Kidney (tissue), 14 donors: ENCODE results near the gene NLRX1. TPM values are rescaled to one million over a fixed set of nuclear protein-coding genes. Genes with fewer than 3 reads are reported as not detected.
"Not testable (repeated sequence)": the region's sequence is repeated elsewhere in the genome, so short reads cannot be mapped to it uniquely, and the experiment has no call there.

Source experiments
- DNase-seq, 5 donors: peaks; one replicate each; pipeline ENCODE4 v3.0.0-alpha.2; 2013 to 2020
- FAIRE-seq: peaks from 2 replicates; lab custom pipeline; 2012; peaks lifted over from hg19 to GRCh38; lab: Jason Lieb, UNC
- H3K27ac ChIP-seq, 2 donors: one replicate each; pipeline ENCODE4 v1.7.0; 2013; ENCODE audit warnings: low read depth in 2 of 2, low read length in 2 of 2, inconsistent platforms in 1 of 2
- H3K27me3 ChIP-seq: one replicate; pipeline ENCODE4 v1.7.1; 2013; ENCODE audit warnings: low read length, inconsistent platforms; ENCODE audit not compliant: control insufficient read depth, insufficient read depth
- H3K36me3 ChIP-seq, 3 donors: one replicate each; pipeline versions ENCODE4 v1.7.0 to v1.7.1; 2013; ENCODE audit warnings: low read length in 3 of 3, control low read depth in 1 of 3, inconsistent platforms in 1 of 3; ENCODE audit not compliant: insufficient read depth in 3 of 3, control insufficient read depth in 2 of 3
- H3K4me1 ChIP-seq, 3 donors: one replicate each; pipeline versions ENCODE4 v1.7.0 to v1.7.1; 2013; ENCODE audit warnings: low read length in 3 of 3, inconsistent platforms in 1 of 3, low read depth in 1 of 3; ENCODE audit not compliant: control insufficient read depth in 2 of 3, insufficient read depth in 2 of 3
- H3K4me3 ChIP-seq, 3 donors: one replicate each; pipeline versions ENCODE4 v1.7.0 to v1.8.1; 2013; ENCODE audit warnings: low read length in 3 of 3, control low read depth in 1 of 3, inconsistent platforms in 1 of 3
- H3K9ac ChIP-seq, 3 donors: one replicate each; pipeline versions ENCODE4 v1.7.0 to v1.7.1; 2013; ENCODE audit warnings: low read length in 3 of 3, control low read depth in 1 of 3, inconsistent platforms in 1 of 3
- H3K9me3 ChIP-seq, 3 donors: one replicate each; pipeline versions ENCODE4 v1.7.0 to v1.7.1; 2013; ENCODE audit warnings: low read length in 3 of 3, control low read depth in 1 of 3, inconsistent platforms in 1 of 3; ENCODE audit not compliant: control insufficient read depth in 2 of 3, insufficient read depth in 1 of 3
- CTCF ChIP-seq: IDR thresholded peaks from 3 replicates; pipeline ENCODE4 v1.5.1; 2012; ENCODE audit warnings: mild to moderate bottlenecking, moderate library complexity, borderline replicate concordance; ENCODE audit not compliant: insufficient read depth; ENCODE audit errors: extremely low read depth
- intact Hi-C: fragments of 100-400 bp; cut with DNase I; formaldehyde crosslinking; loops from one replicate; pipeline ENCODE4 v1.11.1; 2022
- polyA plus RNA-seq: library from polyadenylated mRNA; stranded (reverse); fragments of 350-450 nt; fragmentation: Illumina TruSeq; extraction: RNeasy Lipid Tissue Mini Kit (QIAGEN cat#74804); gene quantifications from one replicate; pipeline ENCODE4 v1.2.3, GENCODE V29; 2014; ENCODE audit warnings: low read depth, low replicate concordance; ENCODE audit not compliant: insufficient read depth
- total RNA-seq: library from RNA; stranded (reverse); fragmentation: NEBNext Ultra II Directional; extraction: Animal tissue kit (Norgen Biotek cat#: 25700); gene quantifications from one replicate; pipeline ENCODE4 v1.2.1, GENCODE V29; 2021
- donor health status: control.
- donor health status: control.
- donor health status: control.
- donor health status: control.
- donor health status: control.
- donor health status: DM: yes; HTN: yes; CAD: no.
- donor health status: Normal renal cell carcinoma (clear cell type).

Gene NLRX1
- total and polyA plus RNA-seq, 2 donors from 2014 or later = 11.9 to 21.2 TPM

GRCh38 chr11:119222308-119222707, 53.8 kb downstream of the NLRX1 start:
- no peaks in the 10 kb centered on the region for H3K27me3 ChIP-seq
- TF ChIP-seq CTCF = no peak
- no peak overlapping the region for H3K9ac ChIP-seq
- H3K4me3 ChIP-seq = no peak overlapping the region
- H3K9me3 ChIP-seq = no peaks in the 10 kb centered on the region
- H3K36me3 ChIP-seq = no peaks in the 10 kb centered on the region
- intact Hi-C loops = no loop called here
- DNase-seq (peak in 2 of 5 donors; percentile 31 to 60), FAIRE-seq (no peak)
- H3K4me1 ChIP-seq = peaks cover 0 to 5% (median 0%) of the 10 kb centered on the region in 3 donors
- H3K27ac ChIP-seq = no peak overlapping the region

GRCh38 chr11:119222891-119223290, 54.4 kb downstream of the NLRX1 start:
- H3K9me3 ChIP-seq = no peaks in the 10 kb centered on the region
- H3K4me1 ChIP-seq = peaks cover 0 to 5% (median 0%) of the 10 kb centered on the region in 3 donors
- intact Hi-C loops = no loop called here
- no peak for DNase-seq
- no peaks in the 10 kb centered on the region for H3K36me3 ChIP-seq
- no peak for TF ChIP-seq CTCF
- H3K4me3 ChIP-seq = no peak overlapping the region
- H3K27me3 ChIP-seq = no peaks in the 10 kb centered on the region
- no peak overlapping the region for H3K9ac ChIP-seq
- H3K27ac ChIP-seq = no peak overlapping the region
- FAIRE-seq = no peak

- H3K9ac ChIP-seq = no peak overlapping the region
- FAIRE-seq (no peak), DNase-seq (no peak)
- no peaks in the 10 kb centered on the region for H3K27me3 ChIP-seq
- H3K9me3 ChIP-seq = no peaks in the 10 kb centered on the region
- intact Hi-C loops = no loop called here
- H3K4me1 ChIP-seq = peaks cover 0 to 5% (median 0%) of the 10 kb centered on the region in 3 donors
- H3K36me3 ChIP-seq = no peaks in the 10 kb centered on the region
- no peak overlapping the region for H3K27ac ChIP-seq
- no peak for TF ChIP-seq CTCF
- H3K4me3 ChIP-seq = no peak overlapping the region
Observed at GRCh38 chr11:119223856-119224255, 55.3 kb downstream of the NLRX1 start.

GRCh38 chr11:119228535-119229287, 60.2 kb downstream of the NLRX1 start:
- H3K27me3 ChIP-seq, H3K27ac ChIP-seq, H3K9ac ChIP-seq, H3K9me3 ChIP-seq, H3K36me3 ChIP-seq, DNase-seq, H3K4me3 ChIP-seq, FAIRE-seq, H3K4me1 ChIP-seq, intact Hi-C loops: not testable (repeated sequence)
